AG09309 (cell line): Measurements from ENCODE around the gene CCL11.

Experiments used
- DNase-seq: peaks from one replicate; pipeline ENCODE4 v3.0.0-alpha.2; 2010; ENCODE audit warnings: low read depth
- H3K4me3 ChIP-seq: 2 replicates; pipeline ENCODE4 v1.5.1; 2011; ENCODE audit warnings: mild to moderate bottlenecking, low read depth, low read length, moderate library complexity; ENCODE audit not compliant: control insufficient read depth
- TF ChIP-seq, protein P1 (sequence below): IDR thresholded peaks from 2 replicates; pipeline ENCODE4 v1.5.1; 2011; ENCODE audit warnings: mild to moderate bottlenecking, low read depth, low read length, inconsistent platforms; ENCODE audit not compliant: insufficient read depth, control insufficient read depth; ENCODE audit errors: missing control alignments

CCL11 gene

DNA sequence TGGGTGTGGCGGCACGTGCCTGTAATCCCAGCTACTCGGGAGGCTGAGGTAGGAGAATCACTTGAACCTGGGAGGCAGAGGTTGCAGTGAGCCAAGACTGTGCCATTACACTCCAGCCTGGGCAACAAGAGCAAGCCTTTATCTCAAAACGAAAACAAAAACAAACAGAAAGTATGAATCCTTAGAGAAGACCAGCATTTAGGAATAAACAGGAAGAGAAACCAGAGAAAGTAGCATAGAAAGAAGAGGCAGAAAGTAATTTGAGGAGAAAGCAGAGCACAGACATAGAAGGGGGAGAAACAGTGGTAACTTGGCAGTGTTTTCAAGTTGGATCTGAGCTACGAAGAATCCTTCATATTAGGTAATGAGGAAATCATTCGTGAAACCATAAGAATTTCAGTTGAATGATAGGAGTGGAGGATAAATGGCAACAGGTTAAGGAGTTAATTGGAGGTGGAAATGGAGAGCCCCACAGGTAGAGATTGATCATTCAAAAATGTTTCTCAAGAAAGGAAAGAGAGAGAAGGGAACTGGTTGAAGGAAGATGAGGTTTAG, 40.1 kb upstream of the CCL11 start:
- TF ChIP-seq, protein P1, sequence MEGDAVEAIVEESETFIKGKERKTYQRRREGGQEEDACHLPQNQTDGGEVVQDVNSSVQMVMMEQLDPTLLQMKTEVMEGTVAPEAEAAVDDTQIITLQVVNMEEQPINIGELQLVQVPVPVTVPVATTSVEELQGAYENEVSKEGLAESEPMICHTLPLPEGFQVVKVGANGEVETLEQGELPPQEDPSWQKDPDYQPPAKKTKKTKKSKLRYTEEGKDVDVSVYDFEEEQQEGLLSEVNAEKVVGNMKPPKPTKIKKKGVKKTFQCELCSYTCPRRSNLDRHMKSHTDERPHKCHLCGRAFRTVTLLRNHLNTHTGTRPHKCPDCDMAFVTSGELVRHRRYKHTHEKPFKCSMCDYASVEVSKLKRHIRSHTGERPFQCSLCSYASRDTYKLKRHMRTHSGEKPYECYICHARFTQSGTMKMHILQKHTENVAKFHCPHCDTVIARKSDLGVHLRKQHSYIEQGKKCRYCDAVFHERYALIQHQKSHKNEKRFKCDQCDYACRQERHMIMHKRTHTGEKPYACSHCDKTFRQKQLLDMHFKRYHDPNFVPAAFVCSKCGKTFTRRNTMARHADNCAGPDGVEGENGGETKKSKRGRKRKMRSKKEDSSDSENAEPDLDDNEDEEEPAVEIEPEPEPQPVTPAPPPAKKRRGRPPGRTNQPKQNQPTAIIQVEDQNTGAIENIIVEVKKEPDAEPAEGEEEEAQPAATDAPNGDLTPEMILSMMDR: no peak
- DNase-seq: no peak
- no peak overlapping the region for H3K4me3 ChIP-seq

DNA sequence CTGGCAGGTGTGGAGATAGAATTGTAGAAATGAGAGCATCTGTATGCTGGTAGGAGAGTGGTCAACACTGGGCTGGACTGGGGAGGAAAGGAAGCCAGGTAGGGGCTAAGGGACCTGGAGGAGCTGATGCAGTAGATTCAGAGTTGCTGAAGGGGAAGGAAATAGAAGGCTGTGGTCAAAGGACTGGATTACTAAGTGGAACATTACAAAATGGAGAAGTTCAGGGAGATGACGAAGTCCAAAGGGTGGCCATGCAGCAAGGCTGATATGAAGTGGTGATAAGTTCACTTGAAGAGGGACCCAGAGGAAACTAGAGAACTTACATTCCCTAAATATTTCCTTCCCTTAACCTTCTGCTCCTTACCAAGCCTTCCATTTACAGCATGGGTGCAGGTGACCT, 39.1 kb upstream of the CCL11 start:
- DNase-seq: no peak
- TF ChIP-seq, protein P1: no peak
- no peak overlapping the region for H3K4me3 ChIP-seq

DNA sequence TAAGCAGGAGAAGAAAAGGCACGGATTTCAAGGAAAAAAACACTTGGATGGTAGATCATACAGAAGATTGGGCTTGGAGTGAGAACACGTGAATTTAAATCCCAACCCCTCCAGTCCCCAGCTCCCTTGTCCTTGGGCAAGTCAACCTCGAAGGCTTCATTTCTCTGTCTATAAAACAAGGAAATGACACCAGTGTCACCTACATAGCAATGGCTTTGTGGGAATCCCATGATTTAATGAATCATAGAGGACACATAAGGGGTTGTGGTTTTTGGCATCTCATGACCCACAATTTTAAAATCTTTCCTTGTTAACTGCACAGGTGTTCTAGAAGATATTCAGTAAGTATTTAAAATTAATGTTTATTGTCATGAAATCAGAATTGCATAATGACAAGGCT, 38.7 kb upstream of the CCL11 start:
- TF ChIP-seq, protein P1: no peak
- no peak for DNase-seq
- no peak overlapping the region for H3K4me3 ChIP-seq

DNA sequence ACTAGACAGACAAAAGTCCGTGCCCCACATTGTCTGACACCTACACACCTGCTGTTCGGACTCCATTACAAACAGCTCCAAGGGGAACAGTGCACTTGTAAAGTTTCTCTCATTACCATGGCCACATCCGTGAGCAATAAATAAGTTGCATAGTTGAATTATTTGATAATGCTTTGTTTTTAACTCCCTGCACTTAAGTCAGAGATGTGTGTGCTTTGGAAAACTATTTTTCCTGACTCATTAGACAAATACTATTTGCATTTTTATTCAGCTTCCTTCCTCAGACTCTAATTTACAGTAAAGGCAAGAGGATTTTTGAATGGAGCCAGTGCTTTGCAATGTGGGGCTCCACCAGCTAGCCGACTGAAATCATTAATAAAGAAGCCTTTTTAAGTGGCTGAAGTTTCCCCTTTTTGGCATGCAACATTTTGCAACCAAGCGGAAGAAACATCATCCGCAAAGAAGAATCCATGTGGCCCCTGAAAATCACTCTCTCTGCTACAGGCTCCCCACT, 37.0 kb upstream of the CCL11 start:
- TF ChIP-seq, protein P1: no peak
- peak; percentile 68 for DNase-seq
- H3K4me3 ChIP-seq: no peak overlapping the region

DNA sequence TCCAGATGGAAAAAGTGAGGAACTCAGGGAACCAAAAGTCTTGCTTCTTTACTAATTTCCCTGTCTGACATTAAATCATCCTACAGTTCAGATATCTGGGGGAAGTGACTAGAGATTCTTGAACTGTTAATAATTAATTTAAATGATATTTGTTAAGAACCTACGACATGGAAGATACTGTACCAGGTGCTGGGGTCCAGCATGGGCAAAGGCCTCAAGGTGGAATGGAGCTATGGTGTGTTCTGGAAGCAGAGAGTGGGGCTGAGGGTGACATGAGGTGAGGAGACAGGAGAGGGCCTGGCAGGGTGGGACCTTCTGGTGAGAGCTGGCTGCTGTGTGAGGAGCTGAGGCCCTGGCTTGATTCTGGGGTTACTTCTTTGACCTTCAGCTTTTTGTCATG, 36.5 kb upstream of the CCL11 start:
- no peak overlapping the region for H3K4me3 ChIP-seq
- no peak for DNase-seq
- TF ChIP-seq, protein P1: no peak

DNA sequence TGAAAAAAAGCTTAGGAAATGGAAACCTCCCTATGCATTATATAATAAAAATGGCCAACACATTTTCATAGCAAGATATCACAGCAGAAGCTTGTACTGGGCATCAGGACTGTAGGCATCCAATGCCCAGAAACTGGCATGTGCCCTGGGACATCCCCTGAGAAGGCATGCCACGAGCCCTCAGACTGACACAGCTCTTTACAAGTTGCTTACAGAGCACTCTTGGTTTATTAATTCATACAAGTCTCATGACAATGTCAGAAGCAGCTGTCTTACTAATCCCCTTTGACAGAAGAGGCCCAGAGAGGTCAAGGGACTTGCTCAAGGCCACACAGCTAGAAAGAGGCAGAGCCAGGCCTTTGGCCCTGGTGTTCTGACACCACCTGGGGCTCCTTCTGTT, 36.1 kb upstream of the CCL11 start:
- no peak for DNase-seq
- no peak overlapping the region for H3K4me3 ChIP-seq
- TF ChIP-seq, protein P1: no peak
